Measurements from ENCODE around the gene SIM2. TPM values are rescaled to one million over a fixed set of nuclear protein-coding genes. Genes with fewer than 3 reads are reported as not detected.
A peak's percentile ranks its signal among the peaks of the same experiment; 100 is the strongest.

Gene SIM2
- total RNA-seq, 1 experiment from 2014 or later: 23.9 TPM

GRCh38 chr21:36773117-36773516 lies 74.2 kb downstream of the SIM2 start:
- H2AFZ ChIP-seq (ENCODE audit: low read depth, low read length, poor library complexity, severe bottlenecking): no peak overlapping the region
- peaks cover 8 to 13% of the 10 kb centered on the region in 2 experiments for H3K4me1 ChIP-seq (ENCODE audit: control insufficient read depth in 1 of 2, insufficient read depth in 2 of 2, low read length in 2 of 2)
- H3K4me3 ChIP-seq (replicated peaks in 1 of 2; ENCODE audit: low read depth in 1 of 2, low read length in 2 of 2): no peak overlapping the region
- H3K79me2 ChIP-seq (ENCODE audit: insufficient read depth, low read length): no peaks in the 10 kb centered on the region
- no peaks in the 10 kb centered on the region for H3K9me3 ChIP-seq (ENCODE audit: control insufficient read depth in 1 of 2, insufficient read depth in 1 of 2, low read depth in 1 of 2, low read length in 2 of 2)
- H3K4me2 ChIP-seq (ENCODE audit: low read length): 0 out of 2 replicates have a peak overlapping the region, but pooled peaks have one; percentile 12
- ChIA-PET CTCF (interaction anchor here (1.0 kb wide), 1 partner anchor 142 kb away, joined by 3 read pairs; no protein-coding TSS in a partner anchor), RAD21 (ENCODE audit: low non-redundant PET in 1 of 2, low total read pairs in 2 of 2, uncharacterized antibody in 2 of 2, unreplicated experiment in 2 of 2) (no interaction called here), POLR2A (no interaction called here)
- BruUV-seq (replicated peaks): no TSS peak
- H3K27me3 ChIP-seq (ENCODE audit: insufficient read depth, low read length): no peaks in the 10 kb centered on the region
- H3K9me2 ChIP-seq (ENCODE audit: insufficient read depth): no peaks in the 10 kb centered on the region
- no peaks in the 10 kb centered on the region for H3K36me3 ChIP-seq (ENCODE audit: control insufficient read depth in 1 of 2, insufficient read depth in 2 of 2, low read length in 2 of 2)
- no peak overlapping the region for H3K27ac ChIP-seq (ENCODE audit: low read depth, low read length)
- DNase-seq (ENCODE audit: low read depth, low spot score): no peak
- peak; percentile 77 for ATAC-seq
- TF ChIP-seq EZH2 (IDR thresholded peaks at IDR 0.05) (no peak), SP1 (IDR thresholded peaks at IDR 0.05; ENCODE audit: low read depth) (no peak), CBX3 (IDR thresholded peaks at IDR 0.05; ENCODE audit: low read depth) (no peak), ATF3 (IDR thresholded peaks at IDR 0.05) (no peak), SIN3A (IDR thresholded peaks at IDR 0.05; ENCODE audit: low read depth) (no peak), ZNF274 (IDR thresholded peaks at IDR 0.05; ENCODE audit: low read depth, low read length) (no peak), ELF1 (IDR thresholded peaks at IDR 0.05; ENCODE audit: borderline replicate concordance, low read depth) (no peak), SRF (IDR thresholded peaks at IDR 0.05; ENCODE audit: low read depth) (no peak), EZH2phosphoT487 (IDR thresholded peaks at IDR 0.05; ENCODE audit: borderline replicate concordance) (no peak), FOSL1 (IDR thresholded peaks at IDR 0.05; ENCODE audit: low read depth) (no peak), JUND (IDR thresholded peaks at IDR 0.05) (no peak), YY1 (IDR thresholded peaks at IDR 0.05; ENCODE audit: extremely low read depth, insufficient replicate concordance, low read depth, low read length) (no peak), CEBPB (IDR thresholded peaks at IDR 0.05; ENCODE audit: low read depth) (no peak), POLR2AphosphoS5 (IDR thresholded peaks at IDR 0.05; ENCODE audit: low read depth, low read length) (no peak), RAD21 (IDR thresholded peaks at IDR 0.05; ENCODE audit: low read depth) (no peak), POLR2A (IDR thresholded peaks at IDR 0.05; ENCODE audit: borderline replicate concordance, extremely low read depth, insufficient read depth, insufficient read length) (no peak), EGR1 (IDR thresholded peaks at IDR 0.05; ENCODE audit: low read depth) (no peak), ZFX (IDR thresholded peaks at IDR 0.05) (no peak)
- TF ChIP-seq, protein P1, sequence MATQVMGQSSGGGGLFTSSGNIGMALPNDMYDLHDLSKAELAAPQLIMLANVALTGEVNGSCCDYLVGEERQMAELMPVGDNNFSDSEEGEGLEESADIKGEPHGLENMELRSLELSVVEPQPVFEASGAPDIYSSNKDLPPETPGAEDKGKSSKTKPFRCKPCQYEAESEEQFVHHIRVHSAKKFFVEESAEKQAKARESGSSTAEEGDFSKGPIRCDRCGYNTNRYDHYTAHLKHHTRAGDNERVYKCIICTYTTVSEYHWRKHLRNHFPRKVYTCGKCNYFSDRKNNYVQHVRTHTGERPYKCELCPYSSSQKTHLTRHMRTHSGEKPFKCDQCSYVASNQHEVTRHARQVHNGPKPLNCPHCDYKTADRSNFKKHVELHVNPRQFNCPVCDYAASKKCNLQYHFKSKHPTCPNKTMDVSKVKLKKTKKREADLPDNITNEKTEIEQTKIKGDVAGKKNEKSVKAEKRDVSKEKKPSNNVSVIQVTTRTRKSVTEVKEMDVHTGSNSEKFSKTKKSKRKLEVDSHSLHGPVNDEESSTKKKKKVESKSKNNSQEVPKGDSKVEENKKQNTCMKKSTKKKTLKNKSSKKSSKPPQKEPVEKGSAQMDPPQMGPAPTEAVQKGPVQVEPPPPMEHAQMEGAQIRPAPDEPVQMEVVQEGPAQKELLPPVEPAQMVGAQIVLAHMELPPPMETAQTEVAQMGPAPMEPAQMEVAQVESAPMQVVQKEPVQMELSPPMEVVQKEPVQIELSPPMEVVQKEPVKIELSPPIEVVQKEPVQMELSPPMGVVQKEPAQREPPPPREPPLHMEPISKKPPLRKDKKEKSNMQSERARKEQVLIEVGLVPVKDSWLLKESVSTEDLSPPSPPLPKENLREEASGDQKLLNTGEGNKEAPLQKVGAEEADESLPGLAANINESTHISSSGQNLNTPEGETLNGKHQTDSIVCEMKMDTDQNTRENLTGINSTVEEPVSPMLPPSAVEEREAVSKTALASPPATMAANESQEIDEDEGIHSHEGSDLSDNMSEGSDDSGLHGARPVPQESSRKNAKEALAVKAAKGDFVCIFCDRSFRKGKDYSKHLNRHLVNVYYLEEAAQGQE (IDR thresholded peaks at IDR 0.05; ENCODE audit: low read depth): no peak
- TF ChIP-seq, protein P2, sequence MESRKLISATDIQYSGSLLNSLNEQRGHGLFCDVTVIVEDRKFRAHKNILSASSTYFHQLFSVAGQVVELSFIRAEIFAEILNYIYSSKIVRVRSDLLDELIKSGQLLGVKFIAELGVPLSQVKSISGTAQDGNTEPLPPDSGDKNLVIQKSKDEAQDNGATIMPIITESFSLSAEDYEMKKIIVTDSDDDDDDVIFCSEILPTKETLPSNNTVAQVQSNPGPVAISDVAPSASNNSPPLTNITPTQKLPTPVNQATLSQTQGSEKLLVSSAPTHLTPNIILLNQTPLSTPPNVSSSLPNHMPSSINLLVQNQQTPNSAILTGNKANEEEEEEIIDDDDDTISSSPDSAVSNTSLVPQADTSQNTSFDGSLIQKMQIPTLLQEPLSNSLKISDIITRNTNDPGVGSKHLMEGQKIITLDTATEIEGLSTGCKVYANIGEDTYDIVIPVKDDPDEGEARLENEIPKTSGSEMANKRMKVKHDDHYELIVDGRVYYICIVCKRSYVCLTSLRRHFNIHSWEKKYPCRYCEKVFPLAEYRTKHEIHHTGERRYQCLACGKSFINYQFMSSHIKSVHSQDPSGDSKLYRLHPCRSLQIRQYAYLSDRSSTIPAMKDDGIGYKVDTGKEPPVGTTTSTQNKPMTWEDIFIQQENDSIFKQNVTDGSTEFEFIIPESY (IDR thresholded peaks at IDR 0.05; ENCODE audit: extremely low read depth, insufficient replicate concordance, low read length): no peak
- H3K9ac ChIP-seq (ENCODE audit: low read length): no peak overlapping the region
- no peaks in the 10 kb centered on the region for H4K20me1 ChIP-seq (ENCODE audit: insufficient read depth)
- intact Hi-C loops (cut with micrococcal nuclease): no loop called here
